ENCODE measurements around the gene RAP1GAP2.

DNA sequence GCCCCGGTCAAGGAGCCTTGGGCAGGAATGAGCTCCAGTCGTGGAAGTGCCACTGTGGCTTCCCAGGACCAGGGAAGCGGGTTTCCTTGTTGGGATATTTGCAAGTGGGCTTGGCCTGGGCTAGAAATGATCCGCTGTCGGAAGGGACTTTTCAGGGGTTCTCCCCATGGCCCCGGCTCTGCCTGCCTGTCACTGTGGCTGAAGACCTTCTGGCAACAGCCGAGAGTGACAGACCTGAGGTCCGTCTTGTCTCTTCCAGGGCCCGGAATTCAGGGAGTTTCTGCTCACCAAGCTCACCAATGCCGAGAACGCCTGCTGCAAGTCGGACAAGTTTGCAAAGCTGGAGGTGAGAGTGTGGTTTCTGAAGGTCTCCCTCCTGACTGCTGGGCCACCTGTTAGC, 209.5 kb downstream of the RAP1GAP2 start:
- TF ChIP-seq, protein P1, sequence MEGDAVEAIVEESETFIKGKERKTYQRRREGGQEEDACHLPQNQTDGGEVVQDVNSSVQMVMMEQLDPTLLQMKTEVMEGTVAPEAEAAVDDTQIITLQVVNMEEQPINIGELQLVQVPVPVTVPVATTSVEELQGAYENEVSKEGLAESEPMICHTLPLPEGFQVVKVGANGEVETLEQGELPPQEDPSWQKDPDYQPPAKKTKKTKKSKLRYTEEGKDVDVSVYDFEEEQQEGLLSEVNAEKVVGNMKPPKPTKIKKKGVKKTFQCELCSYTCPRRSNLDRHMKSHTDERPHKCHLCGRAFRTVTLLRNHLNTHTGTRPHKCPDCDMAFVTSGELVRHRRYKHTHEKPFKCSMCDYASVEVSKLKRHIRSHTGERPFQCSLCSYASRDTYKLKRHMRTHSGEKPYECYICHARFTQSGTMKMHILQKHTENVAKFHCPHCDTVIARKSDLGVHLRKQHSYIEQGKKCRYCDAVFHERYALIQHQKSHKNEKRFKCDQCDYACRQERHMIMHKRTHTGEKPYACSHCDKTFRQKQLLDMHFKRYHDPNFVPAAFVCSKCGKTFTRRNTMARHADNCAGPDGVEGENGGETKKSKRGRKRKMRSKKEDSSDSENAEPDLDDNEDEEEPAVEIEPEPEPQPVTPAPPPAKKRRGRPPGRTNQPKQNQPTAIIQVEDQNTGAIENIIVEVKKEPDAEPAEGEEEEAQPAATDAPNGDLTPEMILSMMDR (IDR thresholded peaks at IDR 0.05), result no peak
- TF ChIP-seq POLR2A (IDR thresholded peaks at IDR 0.05) (no peak), POLR2AphosphoS5 (IDR thresholded peaks at IDR 0.05) (no peak)

All from sigmoid colon (tissue), 4 donors.